Measurements from ENCODE around the gene FBXO4.

Gene FBXO4, protein sequence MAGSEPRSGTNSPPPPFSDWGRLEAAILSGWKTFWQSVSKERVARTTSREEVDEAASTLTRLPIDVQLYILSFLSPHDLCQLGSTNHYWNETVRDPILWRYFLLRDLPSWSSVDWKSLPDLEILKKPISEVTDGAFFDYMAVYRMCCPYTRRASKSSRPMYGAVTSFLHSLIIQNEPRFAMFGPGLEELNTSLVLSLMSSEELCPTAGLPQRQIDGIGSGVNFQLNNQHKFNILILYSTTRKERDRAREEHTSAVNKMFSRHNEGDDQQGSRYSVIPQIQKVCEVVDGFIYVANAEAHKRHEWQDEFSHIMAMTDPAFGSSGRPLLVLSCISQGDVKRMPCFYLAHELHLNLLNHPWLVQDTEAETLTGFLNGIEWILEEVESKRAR

GRCh38 chr5:41924872-41925554 lies at the start of gene FBXO4:
FBXO4 (plus strand) TSS chr5:41925281; CDS start chr5:41925310, 29 bp downstream.
- H3K4me1 Mint-ChIP-seq (ENCODE audit: low read depth) = peaks cover 22% of the 10 kb centered on the region
- H3K27ac Mint-ChIP-seq = peak within 1 kb of the TSS; percentile 95
- H3K9me3 Mint-ChIP-seq = no peaks in the 10 kb centered on the region
- peaks cover 15% of the 10 kb centered on the region for H3K36me3 Mint-ChIP-seq (ENCODE audit: low read depth)
- H3K4me3 Mint-ChIP-seq = peak within 1 kb of the TSS; percentile 78
- H3K27me3 Mint-ChIP-seq (ENCODE audit: low read depth) = no peaks in the 10 kb centered on the region

DNA sequence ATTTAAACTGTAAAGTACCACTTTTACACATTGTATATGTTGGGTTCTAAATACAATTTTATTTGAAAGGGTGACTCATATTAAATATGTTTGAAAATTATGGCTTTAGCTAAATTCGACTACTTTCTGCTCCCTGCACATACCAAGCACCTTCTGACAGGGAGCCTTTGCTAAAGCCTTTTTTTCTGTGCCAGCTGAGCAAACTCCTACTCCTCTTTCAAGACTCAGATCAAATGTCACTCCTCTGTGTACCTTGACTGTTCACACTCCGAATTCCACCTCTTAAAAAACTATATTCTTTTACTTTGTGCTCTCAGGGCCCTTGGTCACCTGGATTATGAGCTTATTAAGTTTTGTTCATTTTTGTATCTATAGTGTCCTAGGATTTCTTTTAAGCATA lies 48.4 kb upstream of the FBXO4 start:
- Mint-ChIP-seq H3K27ac (no peak overlapping the region), H3K9me3 (no peaks in the 10 kb centered on the region), H3K36me3 (ENCODE audit: low read depth) (no peaks in the 10 kb centered on the region), H3K27me3 (ENCODE audit: low read depth) (peaks cover 7% of the 10 kb centered on the region), H3K4me1 (ENCODE audit: low read depth) (peaks cover 10% of the 10 kb centered on the region), H3K4me3 (no peak overlapping the region)

DNA sequence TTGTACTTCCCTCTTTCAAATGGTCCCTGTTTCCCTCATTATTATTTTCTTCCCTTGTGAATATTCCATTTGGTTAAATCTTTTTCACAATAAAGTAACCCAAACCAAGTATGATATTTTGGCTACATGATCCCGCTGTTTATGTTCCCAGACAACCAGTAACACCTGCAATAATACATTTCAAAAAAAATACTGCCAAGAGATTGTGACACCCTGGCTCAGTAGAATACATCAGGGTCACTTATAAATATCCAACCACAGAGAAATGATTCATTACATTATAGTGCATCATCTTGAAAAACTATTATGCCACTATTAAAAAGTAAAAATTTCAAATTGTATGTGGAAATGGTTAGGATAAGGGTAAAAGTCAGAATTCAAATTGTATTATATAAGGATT lies 47.7 kb upstream of the FBXO4 start:
- Mint-ChIP-seq H3K27ac (no peak overlapping the region), H3K4me1 (ENCODE audit: low read depth) (peaks cover 10% of the 10 kb centered on the region), H3K9me3 (no peaks in the 10 kb centered on the region), H3K27me3 (ENCODE audit: low read depth) (peaks cover 7% of the 10 kb centered on the region), H3K36me3 (ENCODE audit: low read depth) (no peaks in the 10 kb centered on the region), H3K4me3 (no peak overlapping the region)

DNA sequence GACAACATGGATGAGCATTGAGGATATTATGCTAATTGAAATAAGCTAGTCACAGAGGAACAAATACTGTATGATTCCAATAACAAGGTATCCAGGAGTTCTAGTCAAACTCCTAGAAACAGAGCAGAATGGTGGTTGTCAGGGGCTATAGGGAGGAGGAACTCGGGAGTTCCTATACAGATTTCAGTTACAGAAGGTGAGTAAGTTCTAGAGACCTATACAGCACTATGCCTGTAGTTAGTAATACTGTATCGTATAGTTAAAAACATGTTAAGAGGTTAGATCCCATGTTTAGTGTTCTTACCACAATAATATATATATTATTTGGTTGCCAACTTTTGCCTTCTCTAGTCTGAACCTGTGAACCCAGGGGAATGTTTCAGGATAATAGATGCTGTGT lies 46.9 kb upstream of the FBXO4 start:
- peaks cover 12% of the 10 kb centered on the region for H3K4me1 Mint-ChIP-seq (ENCODE audit: low read depth)
- no peak overlapping the region for H3K4me3 Mint-ChIP-seq
- H3K36me3 Mint-ChIP-seq (ENCODE audit: low read depth) = no peaks in the 10 kb centered on the region
- H3K27me3 Mint-ChIP-seq (ENCODE audit: low read depth) = peaks cover 7% of the 10 kb centered on the region
- H3K9me3 Mint-ChIP-seq = no peaks in the 10 kb centered on the region
- H3K27ac Mint-ChIP-seq = no peak overlapping the region

DNA sequence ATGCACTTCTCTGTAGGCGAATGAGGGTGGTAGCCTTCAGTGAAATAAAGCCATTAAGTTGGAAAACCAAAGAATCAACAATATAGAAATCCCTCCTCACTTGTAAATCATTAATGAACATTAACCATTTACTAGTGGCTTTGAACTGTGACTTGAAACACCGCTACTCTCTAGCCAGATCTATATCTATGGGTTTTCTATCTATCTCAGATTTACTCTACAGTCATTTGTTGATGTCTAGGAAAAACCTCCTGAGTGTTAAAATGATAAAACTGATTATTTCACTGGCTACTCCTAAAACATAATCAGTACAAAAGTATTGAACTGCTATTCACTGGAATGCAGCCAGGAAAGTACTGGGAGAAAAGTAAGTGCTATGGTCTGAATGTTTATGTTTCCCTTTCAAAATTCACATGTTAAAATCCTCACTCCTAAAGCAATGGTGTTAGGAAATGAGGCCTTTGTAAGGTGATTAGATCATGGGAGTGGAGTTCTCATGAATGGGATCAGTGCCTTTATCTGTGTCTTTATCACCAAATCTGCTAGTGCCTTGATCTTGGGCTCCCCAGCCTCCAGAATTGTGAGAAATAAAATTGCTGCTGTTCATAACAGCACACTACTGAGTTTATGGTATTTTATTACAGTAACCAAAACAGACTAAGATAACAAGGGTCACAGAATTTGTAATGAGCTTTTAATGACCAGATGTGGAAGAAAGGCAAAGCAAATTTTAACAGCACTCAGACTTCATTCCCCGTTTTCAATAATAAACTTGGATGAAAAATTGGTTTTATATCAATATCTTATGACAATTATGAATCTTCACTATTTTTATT lies 46.2 kb upstream of the FBXO4 start:
- H3K36me3 Mint-ChIP-seq (ENCODE audit: low read depth) = peaks cover 1% of the 10 kb centered on the region
- no peak overlapping the region for H3K4me3 Mint-ChIP-seq
- peaks cover 7% of the 10 kb centered on the region for H3K27me3 Mint-ChIP-seq (ENCODE audit: low read depth)
- H3K27ac Mint-ChIP-seq = no peak overlapping the region
- no peaks in the 10 kb centered on the region for H3K9me3 Mint-ChIP-seq
- H3K4me1 Mint-ChIP-seq (ENCODE audit: low read depth) = peaks cover 14% of the 10 kb centered on the region

DNA sequence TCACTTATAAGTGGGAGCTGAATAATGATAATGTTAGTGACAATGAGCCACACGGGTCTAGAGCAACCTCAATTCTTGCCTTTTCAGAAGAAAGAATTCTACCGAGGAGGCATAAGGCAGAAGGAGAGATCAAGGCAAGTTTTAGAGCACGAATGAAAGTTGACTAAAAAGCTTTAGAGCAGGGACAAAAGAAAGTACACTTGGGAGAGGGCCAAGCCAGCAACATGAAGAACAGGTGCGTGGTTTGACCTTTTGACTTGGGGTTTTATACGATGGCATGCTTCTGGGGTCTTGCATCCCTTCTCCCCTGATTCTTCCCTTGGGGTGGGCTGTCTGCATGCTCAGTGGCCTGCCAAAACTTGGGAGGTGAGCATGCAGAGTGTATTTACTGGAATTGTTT lies 42.3 kb upstream of the FBXO4 start:
- Mint-ChIP-seq H3K36me3 (ENCODE audit: low read depth) (peaks cover 1% of the 10 kb centered on the region), H3K9me3 (no peaks in the 10 kb centered on the region), H3K27me3 (ENCODE audit: low read depth) (peaks cover 7% of the 10 kb centered on the region), H3K27ac (no peak overlapping the region), H3K4me3 (no peak overlapping the region), H3K4me1 (ENCODE audit: low read depth) (peaks cover 8% of the 10 kb centered on the region)

DNA sequence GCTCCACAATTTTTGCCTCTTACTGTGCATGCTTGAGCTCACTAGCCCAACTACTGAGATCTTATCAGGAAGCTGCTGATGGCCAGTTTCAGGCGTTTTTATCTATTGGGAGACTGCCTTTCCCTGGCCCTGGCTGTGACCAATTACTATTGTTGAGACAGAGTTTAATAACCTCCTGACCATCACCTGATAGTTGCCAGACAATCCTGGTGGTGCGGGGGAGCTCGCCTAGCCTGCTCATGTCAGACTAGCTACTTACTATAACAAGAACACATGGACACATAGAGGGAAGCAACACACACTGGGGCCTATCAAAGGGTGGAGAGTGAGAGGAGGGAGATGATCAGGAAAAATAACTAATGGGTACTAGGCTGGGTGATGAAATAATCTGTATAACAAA lies 41.8 kb upstream of the FBXO4 start:
- peaks cover 8% of the 10 kb centered on the region for H3K4me1 Mint-ChIP-seq (ENCODE audit: low read depth)
- no peak overlapping the region for H3K4me3 Mint-ChIP-seq
- peaks cover 1% of the 10 kb centered on the region for H3K36me3 Mint-ChIP-seq (ENCODE audit: low read depth)
- peaks cover 7% of the 10 kb centered on the region for H3K27me3 Mint-ChIP-seq (ENCODE audit: low read depth)
- H3K9me3 Mint-ChIP-seq = no peaks in the 10 kb centered on the region
- H3K27ac Mint-ChIP-seq = no peak overlapping the region

DNA sequence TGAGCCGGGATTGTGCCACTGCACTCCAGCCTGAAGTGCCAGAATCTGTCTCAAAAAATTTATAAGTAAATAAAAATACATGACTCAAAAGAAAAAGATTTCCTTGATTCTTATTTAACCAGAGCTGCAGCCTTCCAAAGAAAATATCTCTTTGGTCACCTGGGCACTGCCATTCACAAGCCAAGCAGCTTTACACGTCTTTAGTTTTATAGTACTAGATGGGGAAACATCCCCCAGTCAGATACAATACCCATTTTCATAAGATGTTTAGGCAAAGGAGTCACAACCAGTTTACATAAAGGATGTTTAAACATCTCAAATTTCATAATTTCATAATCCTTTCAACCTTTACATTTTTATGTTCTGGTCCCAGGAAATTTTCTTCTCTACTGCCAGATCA lies 41.1 kb upstream of the FBXO4 start:
- H3K36me3 Mint-ChIP-seq (ENCODE audit: low read depth) = peaks cover 1% of the 10 kb centered on the region
- no peak overlapping the region for H3K4me3 Mint-ChIP-seq
- H3K27ac Mint-ChIP-seq = no peak overlapping the region
- H3K27me3 Mint-ChIP-seq (ENCODE audit: low read depth) = peaks cover 13% of the 10 kb centered on the region
- peaks cover 8% of the 10 kb centered on the region for H3K4me1 Mint-ChIP-seq (ENCODE audit: low read depth)
- no peaks in the 10 kb centered on the region for H3K9me3 Mint-ChIP-seq

DNA sequence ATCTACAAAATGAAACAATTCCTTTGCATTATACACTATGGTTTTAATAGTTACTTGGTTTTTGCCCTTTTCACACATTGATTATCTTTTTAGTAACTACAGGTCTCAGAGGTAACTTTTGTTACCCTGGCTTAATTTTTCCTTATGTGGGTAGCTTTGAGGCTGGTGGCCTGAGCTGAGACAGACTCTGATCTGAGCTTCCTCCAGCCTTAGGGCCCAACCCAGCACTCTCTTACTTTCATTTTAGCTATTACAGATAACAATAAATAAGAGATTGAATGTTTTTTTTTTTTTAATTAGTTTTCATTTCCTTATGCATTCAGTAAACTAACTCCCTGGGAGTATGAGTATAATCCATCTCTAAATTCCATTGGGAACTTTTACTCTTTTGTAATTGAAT lies 39.8 kb upstream of the FBXO4 start:
- Mint-ChIP-seq H3K9me3 (no peaks in the 10 kb centered on the region), H3K27me3 (ENCODE audit: low read depth) (peaks cover 9% of the 10 kb centered on the region), H3K36me3 (ENCODE audit: low read depth) (peaks cover 1% of the 10 kb centered on the region), H3K4me3 (no peak overlapping the region), H3K4me1 (ENCODE audit: low read depth) (peaks cover 6% of the 10 kb centered on the region), H3K27ac (no peak overlapping the region)

GRCh38 chr5:41891066-41891707 lies 33.9 kb upstream of the FBXO4 start:
- peaks cover 18% of the 10 kb centered on the region for H3K4me1 Mint-ChIP-seq (ENCODE audit: low read depth)

DNA sequence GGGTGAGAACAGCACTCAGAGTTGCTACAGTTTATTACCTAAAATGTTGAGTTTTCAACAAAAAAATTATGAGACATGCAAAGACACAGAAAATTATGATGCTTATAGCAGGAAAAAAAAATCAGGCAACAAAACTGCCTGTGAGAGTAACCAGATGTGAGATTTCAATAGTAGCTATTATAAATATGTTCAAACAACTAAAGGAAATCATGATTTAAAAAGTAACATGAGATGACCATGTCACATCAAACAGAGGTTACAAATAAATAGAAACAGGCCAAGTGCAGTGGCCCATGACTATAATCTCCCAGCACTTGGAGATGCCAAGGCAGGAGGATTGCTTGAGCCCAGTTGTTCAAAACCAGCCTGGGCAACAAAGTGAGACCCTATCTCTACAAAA lies 33.0 kb upstream of the FBXO4 start:
- Mint-ChIP-seq H3K4me3 (no peak overlapping the region), H3K4me1 (ENCODE audit: low read depth) (peaks cover 19% of the 10 kb centered on the region), H3K27ac (peak overlapping the region; percentile 18), H3K36me3 (ENCODE audit: low read depth) (peaks cover 4% of the 10 kb centered on the region), H3K27me3 (ENCODE audit: low read depth) (peaks cover 28% of the 10 kb centered on the region), H3K9me3 (peaks cover 4% of the 10 kb centered on the region)

More at GRCh38 chr5:41891066-41891707, 33.9 kb upstream of the FBXO4 start:
- Mint-ChIP-seq H3K27me3 (ENCODE audit: low read depth) (peaks cover 19% of the 10 kb centered on the region), H3K4me3 (peak overlapping the region; percentile 45), H3K27ac (peak overlapping the region; percentile 8), H3K9me3 (peaks cover 4% of the 10 kb centered on the region), H3K36me3 (ENCODE audit: low read depth) (peaks cover 4% of the 10 kb centered on the region)

- Mint-ChIP-seq H3K36me3 (ENCODE audit: low read depth) (peaks cover 4% of the 10 kb centered on the region), H3K27ac (peak overlapping the region; percentile 73), H3K9me3 (peaks cover 4% of the 10 kb centered on the region), H3K4me1 (ENCODE audit: low read depth) (peaks cover 19% of the 10 kb centered on the region), H3K4me3 (peak overlapping the region; percentile 53), H3K27me3 (ENCODE audit: low read depth) (peaks cover 35% of the 10 kb centered on the region)
Observed at GRCh38 chr5:41893074-41893851, 31.8 kb upstream of the FBXO4 start.

GRCh38 chr5:41896230-41896629 lies 28.9 kb upstream of the FBXO4 start:
- H3K27me3 Mint-ChIP-seq (ENCODE audit: low read depth) = peaks cover 31% of the 10 kb centered on the region
- H3K27ac Mint-ChIP-seq = no peak overlapping the region
- peaks cover 4% of the 10 kb centered on the region for H3K36me3 Mint-ChIP-seq (ENCODE audit: low read depth)
- H3K4me3 Mint-ChIP-seq = no peak overlapping the region
- peaks cover 15% of the 10 kb centered on the region for H3K4me1 Mint-ChIP-seq (ENCODE audit: low read depth)
- peaks cover 4% of the 10 kb centered on the region for H3K9me3 Mint-ChIP-seq

Measured in T-helper 1 cell treated with Interleukin-12 subunit alpha and Interleukin-12 subunit beta and Interleukin-4 antibody, amounts not matched to agents 30 μg/mL and 1 μg/mL, for 36 hours (primary cell).